ENCODE data around the gene ELAVL2.

GRCh38 chr9:23819403-23819802 is 6.6 kb downstream of the ELAVL2 start:
- no peak for TF ChIP-seq POLR2AphosphoS5 (IDR thresholded peaks at IDR 0.05)
- TF ChIP-seq CTCF (IDR thresholded peaks at IDR 0.05): no peak
- TF ChIP-seq POLR2A (IDR thresholded peaks at IDR 0.05): no peak
